GM21381 (cell line): ENCODE results near the gene PLAC1.

Experiments
- ATAC-seq: cut with Tn5 transposase; IDR thresholded peaks from one replicate; pipeline ENCODE4 v1.9.1; 2021; ENCODE audit warnings: mild to moderate bottlenecking, moderate library complexity; ENCODE audit not compliant: unreplicated experiment

PLAC1 gene

GRCh38 chrX:134592303-134592702 lies 66.0 kb downstream of the PLAC1 start:
- no peak for ATAC-seq

- no peak for ATAC-seq
Observed at GRCh38 chrX:134591502-134591901, 66.8 kb downstream of the PLAC1 start.

GRCh38 chrX:134588806-134589205 lies 69.5 kb downstream of the PLAC1 start:
- ATAC-seq, result no peak

DNA sequence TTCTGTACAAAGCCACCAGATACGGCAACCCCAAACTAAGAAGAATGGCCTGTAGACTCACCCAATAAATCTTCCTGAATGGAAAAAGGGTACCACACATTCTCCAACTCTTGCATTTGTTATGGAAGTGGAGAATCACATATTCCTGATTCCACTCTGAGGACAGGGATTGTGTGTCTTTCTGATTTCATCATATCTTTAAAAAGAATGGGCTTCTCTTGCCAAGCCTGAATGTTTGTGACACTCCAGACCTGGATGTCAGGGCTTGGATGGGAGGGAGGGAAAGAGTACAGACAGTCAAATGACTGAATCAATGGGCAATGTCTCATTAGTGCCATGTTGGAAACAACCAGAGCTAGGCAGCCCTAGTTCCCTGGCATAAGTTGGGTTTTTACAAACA lies 77.4 kb downstream of the PLAC1 start:
- ATAC-seq, result no peak

DNA sequence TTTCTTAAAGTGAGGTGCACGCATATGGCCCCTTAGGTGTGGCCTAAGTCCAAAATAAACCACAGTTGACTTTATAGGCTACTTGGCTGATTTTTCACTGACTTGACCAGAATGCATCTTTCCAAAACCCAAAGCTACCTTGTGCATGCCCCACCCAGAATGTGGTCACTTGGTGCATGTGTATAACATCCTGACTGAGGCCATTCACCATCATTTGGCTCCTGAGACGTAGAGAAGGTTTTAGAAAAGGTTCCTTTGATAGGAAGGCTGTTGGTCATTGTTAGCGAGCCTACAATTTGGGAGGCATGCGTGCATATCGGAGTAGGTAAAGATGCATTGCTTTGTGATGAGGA lies 84.6 kb downstream of the PLAC1 start:
- no peak for ATAC-seq

DNA sequence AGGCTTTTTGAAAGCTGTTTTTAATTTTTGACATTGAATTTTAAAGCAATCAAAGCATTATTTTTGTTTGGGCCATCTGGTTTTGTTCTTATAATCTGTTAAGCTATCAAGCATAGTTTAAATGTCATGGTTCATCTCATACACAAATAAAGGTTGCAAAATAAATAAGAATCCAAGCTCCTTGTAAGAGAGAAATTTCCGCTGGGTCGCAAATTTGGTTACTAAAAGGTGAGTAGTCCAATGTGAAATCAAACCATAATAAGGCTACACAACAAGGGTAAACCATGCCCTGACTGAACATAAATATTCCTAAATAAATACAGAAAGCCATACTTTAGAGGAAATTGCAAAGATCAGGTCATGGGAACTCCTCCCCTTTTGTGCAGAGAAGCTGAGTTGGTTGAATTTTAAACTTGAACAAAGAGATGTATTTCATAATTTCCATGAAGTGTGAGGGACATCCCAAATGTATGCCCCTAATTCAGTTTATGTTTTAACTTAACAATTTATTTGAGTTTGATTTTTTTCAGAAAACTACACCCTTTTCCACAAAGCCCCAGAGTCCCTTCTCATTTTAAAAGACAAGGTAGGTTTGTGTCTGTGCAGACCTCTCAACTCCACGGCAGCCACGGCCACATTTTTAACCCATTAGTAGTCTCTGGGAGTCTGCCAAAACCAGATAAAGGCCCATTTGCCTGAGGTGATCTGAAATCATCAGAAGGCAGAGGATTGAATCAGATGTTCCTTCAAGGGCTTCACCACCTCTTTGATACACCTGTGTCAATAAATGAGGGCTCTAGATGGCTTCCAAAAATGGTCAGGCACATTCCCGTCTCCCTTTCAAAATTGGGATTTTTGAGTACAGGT lies 85.2 kb downstream of the PLAC1 start:
- no peak for ATAC-seq

DNA sequence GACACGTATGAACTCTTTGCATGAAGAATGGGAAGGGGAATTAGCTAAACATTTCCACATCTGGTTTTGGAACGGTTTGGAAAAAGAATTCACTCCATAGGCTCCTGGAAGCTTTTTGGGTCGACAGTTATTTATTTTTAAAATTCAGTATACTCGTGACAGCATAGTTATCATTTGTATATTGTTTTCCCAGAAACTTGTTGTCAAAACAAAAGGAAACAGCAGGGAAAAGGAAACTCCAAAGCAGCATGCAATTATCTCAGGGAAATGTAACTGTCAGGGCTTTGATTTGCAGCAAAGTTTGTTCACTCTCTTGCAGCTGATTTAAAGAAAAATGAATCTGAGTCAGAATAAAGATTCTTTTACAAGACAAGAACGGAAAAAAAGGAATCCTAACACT lies 86.5 kb downstream of the PLAC1 start:
- ATAC-seq, result no peak

- ATAC-seq, result no peak
Observed at GRCh38 chrX:134570899-134571298, 87.4 kb downstream of the PLAC1 start.

GRCh38 chrX:134570509-134570846 lies 87.8 kb downstream of the PLAC1 start:
- no peak for ATAC-seq

DNA sequence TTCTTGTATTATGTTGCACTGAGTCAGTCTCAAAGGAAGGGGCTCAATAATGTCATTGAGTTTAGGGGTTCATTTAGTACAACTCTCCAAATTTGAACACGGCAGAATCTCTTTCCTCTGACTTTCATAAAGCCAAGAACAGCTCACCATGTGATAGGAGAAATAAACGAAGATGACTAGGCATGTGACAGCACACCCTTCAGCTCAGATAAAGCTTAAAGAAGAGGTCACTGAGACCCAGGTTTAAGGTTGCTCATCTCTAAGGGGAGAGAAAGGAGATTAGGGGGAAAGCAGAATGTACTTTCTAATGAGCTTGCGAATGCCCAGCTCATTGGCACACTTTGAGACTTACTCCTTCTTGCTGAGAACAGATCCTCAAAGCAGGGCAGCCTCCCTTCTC lies 89.0 kb downstream of the PLAC1 start:
- ATAC-seq, result no peak

- no peak for ATAC-seq
Observed at GRCh38 chrX:134568285-134569016, 89.8 kb downstream of the PLAC1 start.

- no peak for ATAC-seq
Observed at GRCh38 chrX:134566506-134566905, 91.8 kb downstream of the PLAC1 start.

DNA sequence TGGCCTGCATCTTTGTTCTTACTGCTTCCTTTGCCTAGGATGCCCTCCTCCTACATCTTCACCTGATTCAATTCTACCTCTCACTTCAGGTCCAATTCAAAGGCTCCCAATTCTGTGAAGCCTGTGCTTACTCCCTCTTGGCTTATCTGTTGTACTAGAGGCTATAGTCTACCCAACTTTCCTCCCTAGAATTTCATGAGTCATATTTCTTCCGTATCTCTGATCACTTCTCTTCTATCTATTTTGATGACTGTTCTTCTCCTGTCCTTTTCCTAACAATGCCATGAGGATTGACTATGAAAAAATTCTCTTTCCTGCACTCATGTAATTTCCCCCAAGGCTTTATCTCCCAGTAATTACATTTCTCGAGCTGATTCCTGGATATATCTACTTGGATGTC lies 96.3 kb downstream of the PLAC1 start:
- ATAC-seq, result no peak

- no peak for ATAC-seq
Observed at GRCh38 chrX:134558133-134558532, 100.1 kb downstream of the PLAC1 start.

GRCh38 chrX:134554291-134554690 lies 104.0 kb downstream of the PLAC1 start:
- ATAC-seq, result no peak

DNA sequence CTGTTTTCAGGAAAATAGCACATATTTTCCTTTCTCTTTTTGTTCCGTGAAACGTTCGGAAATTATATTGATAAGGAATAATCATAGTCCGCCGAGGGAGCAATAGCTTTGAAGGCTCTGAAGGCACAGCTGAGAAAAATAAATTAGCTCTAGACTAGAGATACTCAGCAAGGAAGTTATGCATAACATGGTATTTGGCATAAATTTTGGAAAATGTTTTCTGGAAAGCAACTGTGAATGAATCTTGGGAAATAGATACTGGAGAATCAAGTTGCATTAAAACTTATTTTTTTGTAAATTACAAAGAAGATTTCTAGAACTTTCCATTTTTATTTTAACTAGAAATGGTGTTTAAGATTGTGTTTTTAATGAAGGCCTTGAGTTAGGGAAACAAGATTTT lies 105.9 kb downstream of the PLAC1 start:
- ATAC-seq, result no peak

DNA sequence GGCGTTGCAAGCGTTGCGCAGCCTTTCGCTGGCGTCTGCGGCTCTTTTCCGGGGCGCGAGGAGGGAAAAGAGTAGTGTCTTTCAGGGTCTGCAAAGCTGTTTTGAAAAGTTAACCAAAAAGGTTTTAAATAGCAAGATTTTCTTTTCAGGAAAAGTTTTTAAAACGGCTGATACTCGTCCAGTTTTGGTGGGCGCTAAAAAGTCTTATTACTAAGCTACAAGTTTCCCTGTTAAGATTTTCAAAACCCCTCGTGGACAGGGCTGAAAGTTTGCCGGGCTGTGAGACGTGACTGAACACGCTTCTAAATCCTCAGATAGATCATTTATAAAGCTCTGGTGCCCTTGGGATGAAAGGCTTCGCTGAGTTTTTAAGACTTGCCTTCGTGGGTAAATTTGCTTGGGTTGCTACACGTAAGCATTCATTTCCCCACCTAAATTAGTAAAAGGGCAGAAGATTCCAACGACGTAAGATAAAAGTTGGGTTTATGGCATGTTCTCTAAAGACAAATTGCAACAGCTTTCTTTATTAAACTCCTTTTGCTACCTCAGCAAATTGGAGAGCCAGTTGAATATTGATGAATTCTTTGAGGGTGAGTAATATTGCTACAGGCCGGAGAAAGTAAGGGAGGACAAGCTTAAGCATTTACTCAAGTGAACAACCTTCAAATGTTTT lies 106.8 kb downstream of the PLAC1 start:
- no peak for ATAC-seq

GRCh38 chrX:134548257-134549201 lies 109.7 kb downstream of the PLAC1 start:
- no peak for ATAC-seq

DNA sequence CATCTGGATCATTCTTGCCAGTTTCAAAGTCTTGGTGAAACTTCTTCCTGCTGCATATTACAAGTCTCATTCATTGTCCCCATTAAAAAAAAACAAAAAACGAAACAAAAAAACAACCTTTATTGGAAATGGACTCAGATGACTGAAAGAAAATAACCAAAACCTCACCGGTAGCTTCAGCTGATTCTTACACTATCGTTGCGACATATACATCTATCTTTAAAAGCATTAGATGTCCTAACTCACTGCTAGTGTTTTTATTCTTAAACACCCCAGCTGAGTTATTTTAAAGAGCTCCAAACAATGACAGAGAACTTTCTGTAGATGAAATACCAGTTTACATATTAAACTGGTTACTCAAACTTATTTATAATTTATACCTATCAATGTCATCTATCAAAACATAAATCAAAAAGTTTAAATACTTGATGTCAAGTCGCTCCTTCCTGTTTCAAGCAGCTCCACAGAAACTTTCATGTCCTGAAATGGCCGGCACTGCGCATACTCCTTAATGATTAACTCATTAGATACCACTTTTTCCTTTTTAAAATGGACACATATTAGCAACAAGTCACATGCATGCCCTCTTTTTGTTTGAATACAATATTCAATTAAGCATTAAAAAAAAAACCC lies 111.1 kb downstream of the PLAC1 start:
- ATAC-seq, result no peak

GRCh38 chrX:134546187-134546586 lies 112.1 kb downstream of the PLAC1 start:
- no peak for ATAC-seq
